ENCODE results near the gene B3GAT2. TPM values are rescaled to one million over a fixed set of nuclear protein-coding genes. Genes with fewer than 3 reads are reported as not detected.

B3GAT2 gene
- total RNA-seq, 2 donors from 2014 or later, result 0.09 to 0.91 TPM

DNA sequence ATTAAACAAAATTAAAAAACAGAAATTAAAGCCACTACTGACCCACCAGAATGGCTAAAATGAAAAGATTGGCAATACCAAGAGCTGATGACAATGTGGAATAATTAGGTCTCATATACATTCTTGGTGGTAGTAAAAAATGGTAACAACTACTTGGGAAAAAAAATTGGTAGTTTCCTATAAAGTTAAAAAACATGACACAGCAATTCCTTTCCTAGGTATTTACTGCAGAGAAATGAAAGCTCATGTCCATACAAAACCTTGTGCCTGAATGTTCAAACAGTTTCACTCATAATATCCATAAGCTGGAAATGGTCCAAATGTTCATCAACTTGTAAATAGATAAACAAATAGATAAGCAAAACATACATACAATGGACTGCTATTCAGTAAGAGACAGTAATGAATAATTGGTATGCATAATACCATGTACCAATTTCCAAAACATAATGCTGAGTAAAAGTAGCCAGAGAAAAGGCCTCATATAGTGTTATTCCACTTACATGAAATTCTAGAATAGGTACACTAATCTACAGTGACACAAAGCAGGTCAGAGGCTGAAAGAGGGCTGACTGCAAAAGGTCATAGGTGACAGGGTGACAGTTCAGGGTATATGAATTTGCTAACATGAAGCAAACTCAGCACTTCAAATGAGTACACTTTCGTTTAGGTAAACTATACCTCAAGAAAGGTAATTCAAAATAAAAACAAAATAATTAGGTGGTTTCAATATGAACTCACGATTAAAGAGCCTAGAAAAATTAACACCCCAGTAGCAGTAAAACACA is 53.0 kb downstream of the B3GAT2 start:
- no peaks in the 10 kb centered on the region for H3K27me3 ChIP-seq (replicated peaks; ENCODE audit: insufficient read depth)
- no peaks in the 10 kb centered on the region for H3K4me1 ChIP-seq (replicated peaks)
- H3K4me3 ChIP-seq, result no peak overlapping the region
- intact Hi-C loops (cut with DNase I), result no loop called here
- WGBS, result 91% methylated on average over 2 of the region's 2 CpGs
- H3K9me3 ChIP-seq, result no peaks in the 10 kb centered on the region
- no peak for DNase-seq (ENCODE audit: low spot score)
- no peak for TF ChIP-seq POLR2AphosphoS5 (IDR thresholded peaks at IDR 0.05)
- no peaks in the 10 kb centered on the region for H3K36me3 ChIP-seq
- H3K27ac ChIP-seq, result no peak overlapping the region

DNA sequence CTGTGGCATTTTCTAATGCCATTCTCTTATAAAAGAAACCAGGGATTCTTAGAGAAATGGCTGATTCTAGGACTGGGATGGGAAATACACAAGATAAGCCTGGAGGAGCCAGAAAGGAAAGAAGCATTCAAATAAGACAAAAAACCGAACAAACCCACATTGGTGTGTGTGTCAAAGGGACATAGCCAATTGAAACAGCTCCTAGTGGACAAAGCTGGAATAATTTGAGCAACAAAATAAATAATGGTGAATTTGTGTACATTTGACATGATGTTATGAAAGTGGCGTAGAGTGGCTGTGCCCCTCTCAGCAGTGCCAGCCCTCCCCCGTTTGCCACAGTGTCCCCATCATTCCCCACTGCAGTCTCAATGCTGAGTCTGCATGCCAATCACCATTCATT is 55.5 kb downstream of the B3GAT2 start:
- 75% methylated on average over 3 of the region's 3 CpGs for WGBS
- no peak for DNase-seq (ENCODE audit: low spot score)
- H3K9me3 ChIP-seq, result no peaks in the 10 kb centered on the region
- H3K27me3 ChIP-seq (replicated peaks; ENCODE audit: insufficient read depth), result no peaks in the 10 kb centered on the region
- H3K4me1 ChIP-seq (replicated peaks), result no peaks in the 10 kb centered on the region
- no peaks in the 10 kb centered on the region for H3K36me3 ChIP-seq
- no peak overlapping the region for H3K4me3 ChIP-seq
- TF ChIP-seq, protein P1, sequence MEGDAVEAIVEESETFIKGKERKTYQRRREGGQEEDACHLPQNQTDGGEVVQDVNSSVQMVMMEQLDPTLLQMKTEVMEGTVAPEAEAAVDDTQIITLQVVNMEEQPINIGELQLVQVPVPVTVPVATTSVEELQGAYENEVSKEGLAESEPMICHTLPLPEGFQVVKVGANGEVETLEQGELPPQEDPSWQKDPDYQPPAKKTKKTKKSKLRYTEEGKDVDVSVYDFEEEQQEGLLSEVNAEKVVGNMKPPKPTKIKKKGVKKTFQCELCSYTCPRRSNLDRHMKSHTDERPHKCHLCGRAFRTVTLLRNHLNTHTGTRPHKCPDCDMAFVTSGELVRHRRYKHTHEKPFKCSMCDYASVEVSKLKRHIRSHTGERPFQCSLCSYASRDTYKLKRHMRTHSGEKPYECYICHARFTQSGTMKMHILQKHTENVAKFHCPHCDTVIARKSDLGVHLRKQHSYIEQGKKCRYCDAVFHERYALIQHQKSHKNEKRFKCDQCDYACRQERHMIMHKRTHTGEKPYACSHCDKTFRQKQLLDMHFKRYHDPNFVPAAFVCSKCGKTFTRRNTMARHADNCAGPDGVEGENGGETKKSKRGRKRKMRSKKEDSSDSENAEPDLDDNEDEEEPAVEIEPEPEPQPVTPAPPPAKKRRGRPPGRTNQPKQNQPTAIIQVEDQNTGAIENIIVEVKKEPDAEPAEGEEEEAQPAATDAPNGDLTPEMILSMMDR (IDR thresholded peaks at IDR 0.05), result no peak
- no peak for TF ChIP-seq POLR2AphosphoS5 (IDR thresholded peaks at IDR 0.05)
- TF ChIP-seq POLR2A (IDR thresholded peaks at IDR 0.05), result no peak
- intact Hi-C loops (cut with DNase I), result no loop called here
- no peak overlapping the region for H3K27ac ChIP-seq

DNA sequence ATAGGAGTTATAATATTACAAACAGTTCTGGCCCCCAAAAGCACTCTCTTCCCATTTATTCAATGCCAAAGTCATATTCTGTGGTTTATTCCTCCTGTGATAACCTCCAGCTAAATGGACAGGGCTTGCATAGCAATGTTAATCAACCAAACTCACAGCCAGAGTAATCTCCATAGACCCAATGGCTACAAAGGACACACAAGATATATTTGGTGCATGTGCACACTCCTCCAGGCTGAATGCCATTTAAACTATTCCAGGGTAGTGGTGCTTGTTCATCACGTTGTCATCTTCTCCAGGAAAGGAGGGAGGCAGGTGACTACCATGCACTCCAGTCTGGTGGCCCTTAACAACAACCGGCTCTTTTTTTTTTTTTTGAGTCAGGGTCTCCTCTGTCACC is 56.8 kb downstream of the B3GAT2 start:
- Histone ChIP-seq H3K4me1 (replicated peaks) (no peaks in the 10 kb centered on the region), H3K4me3 (no peak overlapping the region), H3K36me3 (no peaks in the 10 kb centered on the region), H3K9me3 (no peaks in the 10 kb centered on the region), H3K27me3 (replicated peaks; ENCODE audit: insufficient read depth) (no peaks in the 10 kb centered on the region), H3K27ac (no peak overlapping the region)
- DNase-seq (ENCODE audit: low spot score), result no peak
- TF ChIP-seq, protein P1 (IDR thresholded peaks at IDR 0.05), result no peak
- TF ChIP-seq POLR2AphosphoS5 (IDR thresholded peaks at IDR 0.05), result no peak
- no peak for TF ChIP-seq POLR2A (IDR thresholded peaks at IDR 0.05)
- WGBS, result 71% methylated on average over 2 of the region's 2 CpGs
- intact Hi-C loops (cut with DNase I), result no loop called here

DNA sequence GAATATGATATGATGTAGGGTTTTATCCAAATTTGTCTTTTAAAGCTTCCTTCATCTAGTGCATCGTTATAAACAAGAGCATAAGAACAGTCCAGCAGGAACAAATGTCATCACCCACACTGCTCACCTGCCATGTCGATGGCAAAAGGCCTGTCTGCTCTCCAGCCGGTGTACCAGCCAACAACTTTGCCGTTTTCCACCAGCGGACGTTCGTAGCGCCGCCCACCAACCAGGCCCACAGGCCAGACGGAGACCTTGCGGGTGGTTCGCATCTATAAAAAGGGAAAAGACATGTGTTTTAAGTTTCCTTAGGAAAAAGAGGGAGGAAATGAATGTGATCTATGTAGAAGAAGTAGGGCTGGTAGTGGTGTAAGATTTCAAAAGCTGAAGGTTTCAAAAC is 62.9 kb downstream of the B3GAT2 start:
- intact Hi-C loops (cut with DNase I), result no loop called here
- no peaks in the 10 kb centered on the region for H3K4me1 ChIP-seq (replicated peaks)
- H3K27ac ChIP-seq, result no peak overlapping the region
- H3K27me3 ChIP-seq (replicated peaks; ENCODE audit: insufficient read depth), result no peaks in the 10 kb centered on the region
- H3K9me3 ChIP-seq, result no peaks in the 10 kb centered on the region
- 88% methylated on average over 12 of the region's 12 CpGs for WGBS
- no peaks in the 10 kb centered on the region for H3K36me3 ChIP-seq
- no peak for TF ChIP-seq POLR2A (IDR thresholded peaks at IDR 0.05)
- TF ChIP-seq, protein P1 (IDR thresholded peaks at IDR 0.05), result no peak
- TF ChIP-seq POLR2AphosphoS5 (IDR thresholded peaks at IDR 0.05), result no peak
- no peak for DNase-seq (ENCODE audit: low spot score)
- no peak overlapping the region for H3K4me3 ChIP-seq

DNA sequence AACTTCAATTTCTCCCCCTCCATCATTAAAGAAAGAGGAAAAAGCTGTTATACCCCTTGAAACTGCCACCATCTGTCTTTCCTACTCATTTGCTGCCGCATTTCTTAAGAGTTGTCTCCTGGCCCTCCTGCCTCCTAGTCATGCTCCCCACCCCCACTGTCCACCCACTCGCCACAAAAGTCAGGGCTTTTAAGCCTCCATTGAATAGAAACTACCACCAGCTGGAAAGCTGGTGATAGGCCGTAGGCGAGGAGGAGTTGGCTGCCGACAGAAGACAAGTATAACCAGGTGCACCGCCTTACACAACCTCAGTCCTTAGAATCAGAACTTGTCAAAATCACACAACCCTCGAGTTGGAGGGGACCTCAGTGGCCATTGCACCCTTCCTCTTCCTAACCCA is 67.6 kb downstream of the B3GAT2 start:
- WGBS, result 93% methylated on average over 7 of the region's 7 CpGs
- intact Hi-C loops (cut with DNase I), result loop anchor here (5.0 kb wide), 1 partner anchor 623 kb away; no protein-coding TSS in a partner anchor
- no peaks in the 10 kb centered on the region for H3K9me3 ChIP-seq
- H3K27ac ChIP-seq, result no peak overlapping the region
- TF ChIP-seq, protein P1 (IDR thresholded peaks at IDR 0.05), result no peak
- TF ChIP-seq POLR2AphosphoS5 (IDR thresholded peaks at IDR 0.05), result no peak
- no peak for TF ChIP-seq POLR2A (IDR thresholded peaks at IDR 0.05)
- H3K4me3 ChIP-seq, result no peak overlapping the region
- no peaks in the 10 kb centered on the region for H3K36me3 ChIP-seq
- DNase-seq (ENCODE audit: low spot score), result no peak
- H3K4me1 ChIP-seq (replicated peaks), result no peaks in the 10 kb centered on the region
- no peaks in the 10 kb centered on the region for H3K27me3 ChIP-seq (replicated peaks; ENCODE audit: insufficient read depth)

All from prostate gland (tissue), 2 donors.